Mesenchymal stem cell (in vitro differentiated cells and primary cell): Measurements from ENCODE around the gene GADD45G.

Experiments used
- DNase-seq: peaks from one replicate; pipeline ENCODE4 v3.0.0-alpha.2; 2013
- H2AFZ ChIP-seq: one replicate; pipeline ENCODE4 v1.6.1; 2013; ENCODE audit warnings: low read depth, mild to moderate bottlenecking, control low read depth, inconsistent platforms, low read length, moderate library complexity
- H2AK5ac ChIP-seq: 2 replicates; pipeline ENCODE4 v1.6.1; 2013; ENCODE audit warnings: low read length, moderate library complexity, mild to moderate bottlenecking, inconsistent platforms; ENCODE audit not compliant: severe bottlenecking
- H2BK120ac ChIP-seq: one replicate; pipeline ENCODE4 v1.6.1; 2013; ENCODE audit warnings: low read depth, mild to moderate bottlenecking, inconsistent platforms, low read length, moderate library complexity
- H2BK12ac ChIP-seq, 2 experiments: one replicate each; pipeline ENCODE4 v1.6.1; 2013; ENCODE audit warnings: inconsistent platforms in 2 of 2, low read length in 2 of 2, mild to moderate bottlenecking in 2 of 2, moderate library complexity in 2 of 2, control low read depth in 1 of 2
- H2BK15ac ChIP-seq: one replicate; pipeline ENCODE4 v1.6.1; 2013; ENCODE audit warnings: mild to moderate bottlenecking, low read depth, inconsistent platforms; ENCODE audit not compliant: poor library complexity, severe bottlenecking
- H2BK5ac ChIP-seq: 2 replicates; pipeline ENCODE4 v1.6.1; 2013; ENCODE audit warnings: low read depth, mild to moderate bottlenecking, low read length, control low read depth, inconsistent platforms; ENCODE audit not compliant: poor library complexity, severe bottlenecking
- H3K14ac ChIP-seq, 2 experiments: one replicate each; pipeline ENCODE4 v1.6.1; 2013; ENCODE audit warnings: inconsistent platforms in 2 of 2, low read length in 2 of 2, control low read depth in 1 of 2, mild to moderate bottlenecking in 1 of 2, moderate library complexity in 1 of 2
- H3K18ac ChIP-seq, 2 experiments: one replicate each; pipeline ENCODE4 v1.6.1; 2013; ENCODE audit warnings: inconsistent platforms in 2 of 2, low read length in 2 of 2, control low read depth in 1 of 2, low read depth in 1 of 2, mild to moderate bottlenecking in 1 of 2
- H3K23ac ChIP-seq, 2 experiments: one replicate each; pipeline ENCODE4 v1.6.1; 2013; ENCODE audit warnings: inconsistent platforms in 2 of 2, low read length in 2 of 2, mild to moderate bottlenecking in 2 of 2, moderate library complexity in 2 of 2, control low read depth in 1 of 2
- H3K27ac ChIP-seq: 2 replicates; pipeline ENCODE4 v1.5.1; 2013; ENCODE audit warnings: mild to moderate bottlenecking, moderate library complexity, low read length, control low read depth, inconsistent platforms; ENCODE audit not compliant: poor library complexity, severe bottlenecking
- H3K27me3 ChIP-seq, 2 experiments: 2 replicates each; pipeline versions ENCODE4 v1.6.1 to v1.7.0; 2013; ENCODE audit warnings: low read length in 2 of 2, mild to moderate bottlenecking in 2 of 2, moderate library complexity in 2 of 2, control low read depth in 1 of 2, inconsistent platforms in 1 of 2; ENCODE audit not compliant: control insufficient read depth in 1 of 2, insufficient read depth in 1 of 2
- H3K36me3 ChIP-seq, 2 experiments: 2 replicates each; pipeline versions ENCODE4 v1.6.1 to v1.7.0; 2013; ENCODE audit warnings: low read length in 2 of 2, control low read depth in 1 of 2, inconsistent platforms in 1 of 2, low read depth in 1 of 2, mild to moderate bottlenecking in 1 of 2; ENCODE audit not compliant: insufficient read depth in 2 of 2, control insufficient read depth in 1 of 2
- H3K4ac ChIP-seq, 2 experiments: one replicate each; pipeline ENCODE4 v1.6.1; 2013; ENCODE audit warnings: inconsistent platforms in 2 of 2, low read length in 2 of 2, mild to moderate bottlenecking in 2 of 2, moderate library complexity in 2 of 2, control low read depth in 1 of 2, low read depth in 1 of 2
- H3K4me1 ChIP-seq: 2 replicates; pipeline ENCODE4 v1.6.1; 2013; ENCODE audit warnings: low read depth, low read length, control low read depth; ENCODE audit not compliant: control insufficient read depth, insufficient read depth
- H3K4me2 ChIP-seq: 2 replicates; pipeline ENCODE4 v1.6.1; 2013; ENCODE audit warnings: low read length, mild to moderate bottlenecking, inconsistent platforms; ENCODE audit not compliant: poor library complexity, severe bottlenecking
- H3K4me3 ChIP-seq, 2 experiments: 2 replicates each; pipeline versions ENCODE4 v1.5.1 to v1.7.0; 2013; ENCODE audit warnings: low read length in 2 of 2, mild to moderate bottlenecking in 2 of 2, control low read depth in 1 of 2, low read depth in 1 of 2; ENCODE audit not compliant: insufficient read depth in 1 of 2
- H3K79me1 ChIP-seq: replicated peaks from 2 replicates; pipeline ENCODE4 v1.6.1; 2013; ENCODE audit warnings: mild to moderate bottlenecking, control low read depth, low read length, inconsistent platforms; ENCODE audit not compliant: poor library complexity, severe bottlenecking
- H3K9ac ChIP-seq: 2 replicates; pipeline ENCODE4 v1.7.0; 2013; ENCODE audit warnings: mild to moderate bottlenecking, low read length, moderate library complexity
- H3K9me3 ChIP-seq: 2 replicates; pipeline ENCODE4 v1.7.0; 2013; ENCODE audit warnings: mild to moderate bottlenecking, low read length; ENCODE audit not compliant: control insufficient read depth
- H4K8ac ChIP-seq: one replicate; pipeline ENCODE4 v1.6.1; 2013; ENCODE audit warnings: inconsistent platforms, mild to moderate bottlenecking, low read length, moderate library complexity
- H4K91ac ChIP-seq: one replicate; pipeline ENCODE4 v1.6.1; 2013; ENCODE audit warnings: mild to moderate bottlenecking, low read length, inconsistent platforms
- WGBS: methylation state at CpG from one replicate; pipeline ENCODE4 v1.1.7; 2013; ENCODE audit warnings: mixed read lengths; 5-methylcytosine and 5-hydroxymethylcytosine counted together

GADD45G gene

DNA sequence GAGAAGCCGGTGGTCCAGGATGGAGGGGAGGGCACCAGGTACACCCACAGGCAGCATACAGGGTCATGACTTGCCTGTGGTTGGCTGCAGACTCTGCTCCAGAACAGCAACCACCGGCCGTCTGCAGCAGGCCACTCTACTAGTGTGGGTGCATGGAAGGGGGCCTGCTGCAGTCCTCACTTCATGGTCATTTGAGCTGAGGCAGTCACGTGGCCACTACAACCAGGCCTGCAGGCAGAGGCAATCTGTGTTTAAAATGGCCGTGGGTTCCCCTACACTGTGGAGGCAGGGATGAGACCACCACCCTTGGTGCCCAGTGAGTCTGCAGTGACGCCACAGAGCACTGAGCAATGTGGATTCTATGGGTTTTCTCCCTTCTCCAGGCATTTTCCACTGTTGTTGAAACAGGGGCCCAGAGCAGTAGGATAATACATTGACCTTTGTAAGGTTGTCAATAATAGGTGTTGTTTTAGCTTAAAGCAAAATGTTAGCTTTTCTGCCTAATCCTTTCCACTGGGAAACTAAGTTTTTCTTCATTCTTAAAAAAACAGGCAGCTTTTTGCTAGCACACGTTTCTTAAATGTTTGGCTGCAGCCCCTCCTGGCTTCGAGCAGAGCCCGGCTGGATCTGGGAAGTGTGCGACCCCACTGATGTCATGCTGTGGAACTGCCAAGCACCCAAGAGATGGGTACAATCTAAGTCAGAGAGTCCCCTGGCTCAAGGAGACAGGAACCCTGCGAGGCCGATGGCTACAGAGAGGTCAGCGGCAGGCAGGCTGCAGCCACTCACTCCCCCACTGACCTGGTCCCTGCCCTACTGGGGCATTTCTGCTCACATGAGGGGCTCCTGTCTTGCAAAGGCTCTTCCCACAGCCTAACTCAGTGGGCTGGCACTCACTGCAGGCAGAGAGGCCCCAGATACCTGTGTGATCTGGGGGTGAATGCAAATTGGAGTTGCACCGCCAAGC lies 21.2 kb downstream of the GADD45G start:
- Histone ChIP-seq H2BK5ac (no peak overlapping the region), H3K4me2 (no peak overlapping the region), H2AFZ (no peak overlapping the region), H3K9me3 (no peaks in the 10 kb centered on the region), H3K36me3 (no peaks in the 10 kb centered on the region), H2AK5ac (no peak overlapping the region), H3K27ac (no peak overlapping the region), H3K4ac (no peak overlapping the region), H3K27me3 (peaks cover 77 to 81% of the 10 kb centered on the region in 2 experiments), H4K91ac (no peak overlapping the region), H2BK12ac (no peak overlapping the region), H2BK15ac (no peak overlapping the region), H3K4me3 (no peak overlapping the region), H3K14ac (no peak overlapping the region), H3K79me1 (no peaks in the 10 kb centered on the region), H3K18ac (no peak overlapping the region), H4K8ac (no peak overlapping the region), H3K4me1 (no peaks in the 10 kb centered on the region), H2BK120ac (no peak overlapping the region), H3K23ac (no peak overlapping the region), H3K9ac (no peak overlapping the region)
- 90% methylated on average over 11 of the region's 14 CpGs for WGBS
- DNase-seq = no peak

DNA sequence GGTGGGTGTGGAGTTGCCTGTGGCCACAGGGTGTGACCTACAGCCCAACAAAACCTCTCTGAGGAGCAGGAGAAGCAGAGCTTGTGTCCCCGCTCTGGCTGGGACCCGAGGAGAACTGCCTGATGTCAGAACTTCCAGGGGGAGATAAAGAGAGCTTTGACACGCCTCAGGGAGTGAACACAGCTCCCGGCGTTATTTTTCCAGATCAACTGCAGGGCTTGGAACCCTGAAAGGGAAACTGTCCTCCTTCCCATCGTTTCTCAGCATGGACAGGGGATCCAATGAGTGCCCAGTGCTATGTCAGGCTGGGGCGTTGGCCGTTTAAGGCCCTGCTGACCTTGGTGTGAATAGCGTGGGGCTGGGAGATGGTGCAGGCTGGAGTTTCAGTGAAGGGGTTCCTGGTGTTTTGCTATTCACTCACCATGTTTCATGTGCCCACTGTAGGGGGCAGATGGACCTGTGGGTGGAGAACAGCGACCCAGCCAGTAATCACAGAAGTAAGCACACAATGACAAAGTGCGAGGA lies 22.0 kb downstream of the GADD45G start:
- DNase-seq = no peak

DNA sequence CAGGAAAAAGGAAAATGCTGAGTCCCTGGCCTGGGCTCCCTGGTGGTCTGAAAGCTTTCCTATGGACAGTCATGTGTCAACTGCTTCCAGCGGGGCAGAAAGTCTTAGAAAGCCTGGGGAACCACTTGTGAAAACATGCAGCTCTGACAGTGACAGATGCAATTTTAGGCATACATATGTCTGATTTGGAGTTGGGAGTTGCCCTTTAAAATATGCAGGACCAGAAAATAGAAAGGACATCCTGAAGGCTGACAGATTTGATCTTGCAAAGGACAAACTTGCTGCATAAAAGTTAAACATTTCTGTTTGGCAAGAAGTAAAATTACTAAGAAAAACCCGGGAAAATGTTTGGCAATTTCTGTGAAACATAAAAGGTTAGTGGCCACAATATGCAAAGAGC lies 23.8 kb downstream of the GADD45G start:
- H4K91ac ChIP-seq = no peak overlapping the region
- H3K4me2 ChIP-seq = no peak overlapping the region
- H2AK5ac ChIP-seq = no peak overlapping the region
- no peak overlapping the region for H3K18ac ChIP-seq
- no peak overlapping the region for H2BK12ac ChIP-seq
- DNase-seq = no peak
- H3K4ac ChIP-seq = no peak overlapping the region
- peaks cover 58 to 85% of the 10 kb centered on the region in 2 experiments for H3K27me3 ChIP-seq
- H2BK15ac ChIP-seq = no peak overlapping the region
- H3K23ac ChIP-seq = no peak overlapping the region
- H3K9ac ChIP-seq = no peak overlapping the region
- WGBS = 60% methylated on average over 1 of the region's 2 CpGs
- no peak overlapping the region for H4K8ac ChIP-seq
- H2BK5ac ChIP-seq = no peak overlapping the region
- H3K14ac ChIP-seq = no peak overlapping the region
- no peak overlapping the region for H2AFZ ChIP-seq
- H3K4me1 ChIP-seq = no peaks in the 10 kb centered on the region
- no peaks in the 10 kb centered on the region for H3K36me3 ChIP-seq
- no peaks in the 10 kb centered on the region for H3K79me1 ChIP-seq
- no peaks in the 10 kb centered on the region for H3K9me3 ChIP-seq
- H2BK120ac ChIP-seq = no peak overlapping the region
- no peak overlapping the region for H3K27ac ChIP-seq
- H3K4me3 ChIP-seq = no peak overlapping the region

More for the DNA sequence above, 22.0 kb downstream of the GADD45G start:
- Histone ChIP-seq H3K4me3 (no peak overlapping the region), H3K36me3 (no peaks in the 10 kb centered on the region), H2AFZ (no peak overlapping the region), H4K91ac (no peak overlapping the region), H3K79me1 (no peaks in the 10 kb centered on the region), H3K27me3 (peaks cover 74 to 83% of the 10 kb centered on the region in 2 experiments), H3K18ac (no peak overlapping the region), H2BK120ac (no peak overlapping the region), H3K4me1 (no peaks in the 10 kb centered on the region), H3K23ac (no peak overlapping the region), H4K8ac (no peak overlapping the region), H2BK5ac (no peak overlapping the region), H3K9ac (no peak overlapping the region), H3K4ac (no peak overlapping the region), H2BK15ac (no peak overlapping the region), H3K27ac (no peak overlapping the region), H3K4me2 (no peak overlapping the region), H2BK12ac (no peak overlapping the region), H2AK5ac (no peak overlapping the region), H3K9me3 (no peaks in the 10 kb centered on the region), H3K14ac (no peak overlapping the region)
- 78% methylated on average over 11 of the region's 11 CpGs for WGBS
